ENCODE results near the gene PBRM1.

GRCh38 chr3:52689151-52689550, 3.4 kb upstream of the PBRM1 start:
- no peak for TF ChIP-seq EZH2phosphoT487 (IDR thresholded peaks at IDR 0.05; ENCODE audit: borderline replicate concordance, low read depth, low read length)
- no peak for TF ChIP-seq CTCF (conservative IDR thresholded peaks at IDR 0.05; ENCODE audit: low read length)
